TTC549 (cell line): ENCODE data around the gene DUSP14.

Source experiments
- FAIRE-seq: peaks from 2 replicates; lab custom pipeline; 2012; peaks lifted over from hg19 to GRCh38; lab: Jason Lieb, UNC

Gene DUSP14

DNA sequence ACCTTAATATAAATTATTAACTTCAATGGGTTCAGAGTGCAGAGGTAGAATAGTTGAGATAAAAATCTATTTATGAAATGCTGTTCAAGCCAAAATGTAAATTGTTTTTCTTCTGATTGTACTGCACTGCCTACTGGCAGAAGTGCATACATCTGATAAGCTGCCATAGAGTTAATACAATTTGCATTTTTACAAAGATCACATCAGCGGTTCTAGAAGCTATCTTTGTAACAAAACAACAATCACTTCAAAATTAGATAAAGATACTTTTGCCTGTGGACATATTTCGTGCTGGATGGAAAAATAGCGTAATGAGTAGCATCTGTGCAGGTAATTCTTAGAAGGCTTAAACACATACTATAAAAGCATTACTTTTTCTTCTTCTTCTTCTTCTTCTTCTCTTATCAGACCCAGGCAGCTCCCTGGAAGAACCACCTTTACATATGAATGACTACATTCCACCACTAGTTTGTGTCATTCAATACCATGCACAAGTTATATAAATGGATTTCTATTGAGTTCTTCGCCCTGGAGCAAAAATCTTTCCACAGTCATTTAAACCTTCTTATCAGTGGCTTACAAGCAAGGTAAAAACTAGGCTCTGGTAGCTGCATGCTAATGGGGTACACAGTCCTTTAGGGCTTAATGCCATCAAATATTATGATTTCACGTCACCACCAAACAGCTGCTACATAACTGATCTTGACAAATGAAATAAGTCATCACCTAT lies 72.5 kb downstream of the DUSP14 start:
- FAIRE-seq = no peak
